ENCODE measurements around the gene CPNE8. TPM values are rescaled to one million over a fixed set of nuclear protein-coding genes. Genes with fewer than 3 reads are reported as not detected.

CPNE8 gene
- total and polyA plus RNA-seq, 2 donors (not counting 1 experiment from before 2014, with no cell fraction given): 1.5 to 1.6 TPM

- WGBS (ENCODE audit: insufficient coverage): no CpG with 5 or more reads among the region's 6 CpGs
These were observed 81.7 kb downstream of the CPNE8 start for GRCh38 chr12:38823738-38824137.

GRCh38 chr12:38823314-38823713 is 82.1 kb downstream of the CPNE8 start:
- ChIA-PET CTCF (no interaction called here), POLR2A (no interaction called here)
- H3K4me3 ChIP-seq (ENCODE audit: control extremely low read depth in 1 of 5, extremely low read depth in 1 of 5, insufficient read depth in 1 of 5, low read depth in 2 of 5, low read length in 4 of 5): no peak overlapping the region
- no peaks in the 10 kb centered on the region for H3K4me1 Mint-ChIP-seq
- no peaks in the 10 kb centered on the region for H3K9me3 ChIP-seq (ENCODE audit: control extremely low read depth in 1 of 3, control insufficient read depth in 2 of 3, insufficient read depth in 1 of 3, low read length in 2 of 3)
- H3K4me2 ChIP-seq (replicated peaks; ENCODE audit: low read depth, low read length, poor library complexity, severe bottlenecking): no peak overlapping the region
- intact Hi-C loops (cut with micrococcal nuclease): no loop called here
- H3K27ac Mint-ChIP-seq: no peak overlapping the region
- H3K27me3 ChIP-seq (replicated peaks in 1 of 4; ENCODE audit: control extremely low read depth in 1 of 4, control insufficient read depth in 3 of 4, insufficient read depth in 4 of 4, low read length in 3 of 4): no peaks in the 10 kb centered on the region
- no peaks in the 10 kb centered on the region for H3K27me3 Mint-ChIP-seq
- H3K36me3 ChIP-seq (replicated peaks in 1 of 2; ENCODE audit: control extremely low read depth in 1 of 2, control insufficient read depth in 1 of 2, extremely low read depth in 1 of 2, insufficient read depth in 2 of 2, low read length in 1 of 2): no peaks in the 10 kb centered on the region
- no peak overlapping the region for H2AFZ ChIP-seq (ENCODE audit: insufficient read depth, low read depth, low read length, poor library complexity, severe bottlenecking)
- H3K27ac ChIP-seq (ENCODE audit: low read length in 2 of 2): no peak overlapping the region
- 67% methylated on average over 2 of the region's 2 CpGs for WGBS (ENCODE audit: insufficient coverage)
- H3K4me1 ChIP-seq (ENCODE audit: control insufficient read depth in 2 of 2, insufficient read depth in 2 of 2, low read length in 2 of 2): no peaks in the 10 kb centered on the region
- H4K20me1 ChIP-seq (ENCODE audit: control insufficient read depth, insufficient read depth, low read length, poor library complexity, severe bottlenecking): no peaks in the 10 kb centered on the region
- H3K79me2 ChIP-seq (ENCODE audit: control insufficient read depth, insufficient read depth, low read length): no peaks in the 10 kb centered on the region
- H3K9ac ChIP-seq (ENCODE audit: low read length): no peak overlapping the region
- H3K4me3 Mint-ChIP-seq: no peak overlapping the region
- ATAC-seq (ENCODE audit: low read depth) (no peak), DNase-seq (no peak)
- TF ChIP-seq CTCF (IDR thresholded peaks at IDR 0.05) (no peak), EZH2 (IDR thresholded peaks at IDR 0.05; ENCODE audit: borderline replicate concordance, insufficient read depth, low read depth, low read length, poor library complexity, severe bottlenecking) (no peak)
- H3K9me3 Mint-ChIP-seq (ENCODE audit: insufficient read depth): peaks cover 4% of the 10 kb centered on the region

More at GRCh38 chr12:38823738-38824137, 81.7 kb downstream of the CPNE8 start:
- H3K27ac ChIP-seq (ENCODE audit: low read length in 2 of 2): no peak overlapping the region
- H3K9ac ChIP-seq (ENCODE audit: low read length): no peak overlapping the region
- no peak overlapping the region for H3K27ac Mint-ChIP-seq
- ATAC-seq (ENCODE audit: low read depth) (no peak), DNase-seq (no peak)
- no peaks in the 10 kb centered on the region for H3K27me3 Mint-ChIP-seq
- CTCF ChIA-PET: no interaction called here
- no peaks in the 10 kb centered on the region for H3K79me2 ChIP-seq (ENCODE audit: control insufficient read depth, insufficient read depth, low read length)
- H3K4me2 ChIP-seq (replicated peaks; ENCODE audit: low read depth, low read length, poor library complexity, severe bottlenecking): no peak overlapping the region
- H3K27me3 ChIP-seq (replicated peaks in 1 of 4; ENCODE audit: control extremely low read depth in 1 of 4, control insufficient read depth in 3 of 4, insufficient read depth in 4 of 4, low read length in 3 of 4): no peaks in the 10 kb centered on the region
- peaks cover 4% of the 10 kb centered on the region for H3K9me3 Mint-ChIP-seq (ENCODE audit: insufficient read depth)
- no peaks in the 10 kb centered on the region for H4K20me1 ChIP-seq (ENCODE audit: control insufficient read depth, insufficient read depth, low read length, poor library complexity, severe bottlenecking)
- POLR2A ChIA-PET: no interaction called here
- H3K4me1 ChIP-seq (ENCODE audit: control insufficient read depth in 2 of 2, insufficient read depth in 2 of 2, low read length in 2 of 2): no peaks in the 10 kb centered on the region
- intact Hi-C loops (cut with micrococcal nuclease): no loop called here
- H3K9me3 ChIP-seq (ENCODE audit: control extremely low read depth in 1 of 3, control insufficient read depth in 2 of 3, insufficient read depth in 1 of 3, low read length in 2 of 3): no peaks in the 10 kb centered on the region
- no peaks in the 10 kb centered on the region for H3K36me3 ChIP-seq (replicated peaks in 1 of 2; ENCODE audit: control extremely low read depth in 1 of 2, control insufficient read depth in 1 of 2, extremely low read depth in 1 of 2, insufficient read depth in 2 of 2, low read length in 1 of 2)
- H3K4me1 Mint-ChIP-seq: no peaks in the 10 kb centered on the region
- no peak for TF ChIP-seq EZH2 (IDR thresholded peaks at IDR 0.05; ENCODE audit: borderline replicate concordance, insufficient read depth, low read depth, low read length, poor library complexity, severe bottlenecking)
- no peak for TF ChIP-seq CTCF (IDR thresholded peaks at IDR 0.05)
- no peak overlapping the region for H3K4me3 Mint-ChIP-seq
- H3K4me3 ChIP-seq (ENCODE audit: control extremely low read depth in 1 of 5, extremely low read depth in 1 of 5, insufficient read depth in 1 of 5, low read depth in 2 of 5, low read length in 4 of 5): no peak overlapping the region
- no peak overlapping the region for H2AFZ ChIP-seq (ENCODE audit: insufficient read depth, low read depth, low read length, poor library complexity, severe bottlenecking)

Measured in B cell (primary cell).